Measurements from ENCODE around the gene TUBGCP3.

DNA sequence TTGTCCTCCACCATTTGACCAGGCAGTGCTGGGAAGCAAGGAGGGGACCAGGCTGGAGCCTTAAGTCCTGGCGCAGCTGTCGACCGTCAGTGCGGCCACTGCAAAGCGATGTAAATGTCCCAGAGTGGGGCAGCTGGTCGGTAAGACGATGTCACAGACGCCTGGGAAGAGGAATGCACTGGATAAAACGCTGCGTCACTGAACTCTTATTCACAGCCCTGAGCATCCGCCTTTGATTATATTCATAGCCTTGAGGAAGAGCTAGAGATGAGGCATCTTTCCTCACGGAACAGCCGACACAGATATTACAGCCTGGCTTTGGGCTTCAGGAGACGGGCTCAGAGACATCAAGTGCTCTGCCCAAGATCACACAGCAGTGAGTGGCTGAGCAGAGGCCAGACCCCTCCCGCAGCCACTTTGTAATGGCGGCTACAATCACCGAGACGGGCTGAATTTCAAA, 17.6 kb upstream of the TUBGCP3 start:
- TF ChIP-seq ZNF274 (IDR thresholded peaks at IDR 0.05; ENCODE audit: low read depth, low read length), result no peak
- no peak for TF ChIP-seq SUZ12 (IDR thresholded peaks at IDR 0.05; ENCODE audit: extremely low read depth, insufficient read depth, insufficient read length)
